Measurements from ENCODE around the gene PHEX. TPM values are rescaled to one million over a fixed set of nuclear protein-coding genes. Genes with fewer than 3 reads are reported as not detected.

PHEX gene
- polyA plus RNA-seq, 1 experiment: 0.17 TPM

DNA sequence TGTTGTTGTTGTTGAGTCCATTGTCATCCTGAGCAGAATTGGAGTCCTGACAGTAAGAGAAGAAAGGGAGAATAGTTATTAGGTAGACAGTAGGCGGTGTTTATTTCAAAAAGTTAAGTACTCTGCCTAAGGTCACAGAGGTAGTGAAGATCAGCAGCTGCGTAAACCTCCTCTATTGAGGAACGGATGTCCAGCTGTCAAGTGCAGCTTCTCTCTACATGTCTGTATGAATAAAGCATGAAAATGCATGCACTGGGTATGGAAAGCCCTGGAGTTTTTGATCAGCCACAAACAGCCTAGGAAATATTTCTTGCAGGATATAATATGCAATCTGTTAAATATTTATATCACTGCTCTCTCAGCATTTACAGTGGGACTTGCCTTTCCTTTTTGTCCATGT is 131.2 kb downstream of the PHEX start:
- ChIA-PET CTCF (interaction anchor here (0.8 to 1.3 kb wide), 2 partner anchors 11 to 21 kb away, joined by 3 read pairs; no protein-coding TSS in a partner anchor), POLR2A (no interaction called here)
- Histone ChIP-seq H3K27me3 (ENCODE audit: control insufficient read depth, insufficient read depth, low read length) (0 out of 2 replicates have a peak, but pooled peaks cover 2% of the 10 kb centered on the region), H3K4me3 (ENCODE audit: low read depth, low read length) (no peak overlapping the region), H3K36me3 (ENCODE audit: control insufficient read depth, insufficient read depth, low read length) (no peaks in the 10 kb centered on the region)
- TF ChIP-seq CTCF (IDR thresholded peaks at IDR 0.05; ENCODE audit: insufficient read depth, low read depth, low read length): no peak
- no peak for DNase-seq (ENCODE audit: low read depth)

GRCh38 chrX:22164770-22165388 is 132.8 kb downstream of the PHEX start:
- no peak for TF ChIP-seq CTCF (IDR thresholded peaks at IDR 0.05; ENCODE audit: insufficient read depth, low read depth, low read length)
- H3K36me3 ChIP-seq (ENCODE audit: control insufficient read depth, insufficient read depth, low read length): no peaks in the 10 kb centered on the region
- POLR2A ChIA-PET: no interaction called here
- no peak for DNase-seq (ENCODE audit: low read depth)
- no peak overlapping the region for H3K4me3 ChIP-seq (ENCODE audit: low read depth, low read length)
- CTCF ChIA-PET: no interaction called here
- 0 out of 2 replicates have a peak, but pooled peaks cover 2% of the 10 kb centered on the region for H3K27me3 ChIP-seq (ENCODE audit: control insufficient read depth, insufficient read depth, low read length)

- H3K36me3 ChIP-seq (ENCODE audit: control insufficient read depth, insufficient read depth, low read length): no peaks in the 10 kb centered on the region
- no peak overlapping the region for H3K4me3 ChIP-seq (ENCODE audit: low read depth, low read length)
- no peak for TF ChIP-seq CTCF (IDR thresholded peaks at IDR 0.05; ENCODE audit: insufficient read depth, low read depth, low read length)
- CTCF ChIA-PET: no interaction called here
- DNase-seq (ENCODE audit: low read depth): no peak
- 0 out of 2 replicates have a peak, but pooled peaks cover 2% of the 10 kb centered on the region for H3K27me3 ChIP-seq (ENCODE audit: control insufficient read depth, insufficient read depth, low read length)
- POLR2A ChIA-PET: no interaction called here
Measured at GRCh38 chrX:22165732-22166457, 133.8 kb downstream of the PHEX start.

- Histone ChIP-seq H3K27me3 (ENCODE audit: control insufficient read depth, insufficient read depth, low read length) (no peaks in the 10 kb centered on the region), H3K4me3 (ENCODE audit: low read depth, low read length) (no peak overlapping the region), H3K36me3 (ENCODE audit: control insufficient read depth, insufficient read depth, low read length) (no peaks in the 10 kb centered on the region)
- no peak for DNase-seq (ENCODE audit: low read depth)
- CTCF ChIA-PET: no interaction called here
- no peak for TF ChIP-seq CTCF (IDR thresholded peaks at IDR 0.05; ENCODE audit: insufficient read depth, low read depth, low read length)
- POLR2A ChIA-PET: no interaction called here
Measured at GRCh38 chrX:22171287-22172060, 139.3 kb downstream of the PHEX start.

DNA sequence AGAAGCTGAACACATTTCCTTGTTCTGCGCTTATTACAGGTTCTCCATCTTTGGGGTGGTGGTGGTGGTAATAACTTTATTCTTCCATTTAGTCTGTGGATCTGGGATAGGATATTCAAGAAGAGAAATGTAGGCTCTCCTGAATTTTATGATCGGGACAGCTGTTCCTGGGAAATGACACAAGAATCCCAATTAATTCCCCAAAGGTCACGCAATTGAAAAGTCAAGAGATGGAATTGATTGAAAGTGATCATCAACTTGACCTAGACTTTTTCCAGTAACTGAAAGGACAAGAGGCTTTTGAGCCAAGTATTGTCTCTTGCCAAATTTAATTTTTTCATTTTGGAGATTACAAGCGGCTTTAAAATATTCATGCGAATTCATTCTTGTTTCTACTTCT is 141.8 kb downstream of the PHEX start:
- no peaks in the 10 kb centered on the region for H3K36me3 ChIP-seq (ENCODE audit: control insufficient read depth, insufficient read depth, low read length)
- ChIA-PET POLR2A (no interaction called here), CTCF (no interaction called here)
- no peak for TF ChIP-seq CTCF (IDR thresholded peaks at IDR 0.05; ENCODE audit: insufficient read depth, low read depth, low read length)
- H3K4me3 ChIP-seq (ENCODE audit: low read depth, low read length): no peak overlapping the region
- no peak for DNase-seq (ENCODE audit: low read depth)
- no peaks in the 10 kb centered on the region for H3K27me3 ChIP-seq (ENCODE audit: control insufficient read depth, insufficient read depth, low read length)
